Muscle of leg (tissue), 11 donors: ENCODE results near the gene LPCAT1. TPM values are rescaled to one million over a fixed set of nuclear protein-coding genes. Genes with fewer than 3 reads are reported as not detected.
"Not testable (repeated sequence)": the region's sequence is repeated elsewhere in the genome, so short reads cannot be mapped to it uniquely, and the experiment has no call there.

ENCODE experiments used
- DNase-seq: peaks from one replicate; pipeline ENCODE4 v3.0.0; 2013
- H3K27ac ChIP-seq: one replicate; pipeline ENCODE4 v1.5.1; 2013; ENCODE audit warnings: mild to moderate bottlenecking, low read length, control low read depth
- H3K27me3 ChIP-seq: one replicate; pipeline ENCODE4 v1.6.1; 2013; ENCODE audit warnings: low read length; ENCODE audit not compliant: control insufficient read depth, insufficient read depth
- H3K36me3 ChIP-seq: one replicate; pipeline ENCODE4 v1.6.1; 2013; ENCODE audit warnings: low read length; ENCODE audit not compliant: control insufficient read depth, insufficient read depth
- H3K4me1 ChIP-seq: one replicate; pipeline ENCODE4 v1.6.1; 2013; ENCODE audit warnings: low read length; ENCODE audit not compliant: control insufficient read depth, insufficient read depth
- H3K4me3 ChIP-seq: one replicate; pipeline ENCODE4 v1.5.1; 2013; ENCODE audit warnings: low read length, control low read depth
- H3K9me3 ChIP-seq: replicated peaks from 2 replicates; pipeline ENCODE4 v1.6.1; 2013; ENCODE audit warnings: low read depth, low read length; ENCODE audit not compliant: control insufficient read depth
- WGBS: methylation state at CpG from one replicate; pipeline ENCODE4 v1.1.5; 2013; ENCODE audit warnings: missing lambda C conversion rate; ENCODE audit not compliant: insufficient coverage; 5-methylcytosine and 5-hydroxymethylcytosine counted together
- polyA plus RNA-seq, 8 donors: library from polyadenylated mRNA; unstranded; fragments of 120-200 nt; gene quantifications; one replicate each; pipeline versions ENCODE4 v1.2.1 to v1.2.3, GENCODE V29; 2013; ENCODE audit warnings: inconsistent platforms in 1 of 8, low replicate concordance in 1 of 8; ENCODE audit not compliant: insufficient read length in 8 of 8, insufficient read depth in 1 of 8
- total RNA-seq: library from RNA; stranded (reverse); fragments of 120-200 nt; gene quantifications from one replicate; pipeline ENCODE4 v1.2.4, GENCODE V29; 2013

The LPCAT1 gene
- total and polyA plus RNA-seq, 9 donors = 23.6 to 47.6 (median 34.1) TPM

- Histone ChIP-seq H3K4me3 (no peak overlapping the region), H3K9me3 (no peaks in the 10 kb centered on the region), H3K27me3 (no peaks in the 10 kb centered on the region), H3K4me1 (peaks cover 18% of the 10 kb centered on the region), H3K36me3 (peaks cover 20% of the 10 kb centered on the region), H3K27ac (no peak overlapping the region)
- no peak for DNase-seq
- 87% methylated on average over 25 of the region's 30 CpGs for WGBS
Observed at GRCh38 chr5:1508659-1509290, 15.0 kb downstream of the LPCAT1 start.

- no peak for DNase-seq
- H3K36me3 ChIP-seq = peaks cover 20% of the 10 kb centered on the region
- H3K27ac ChIP-seq = no peak overlapping the region
- peaks cover 22% of the 10 kb centered on the region for H3K4me1 ChIP-seq
- 87% methylated on average over 21 of the region's 23 CpGs for WGBS
- no peak overlapping the region for H3K4me3 ChIP-seq
- no peaks in the 10 kb centered on the region for H3K9me3 ChIP-seq
- H3K27me3 ChIP-seq = no peaks in the 10 kb centered on the region
Observed at GRCh38 chr5:1507961-1508658, 15.7 kb downstream of the LPCAT1 start.

DNA sequence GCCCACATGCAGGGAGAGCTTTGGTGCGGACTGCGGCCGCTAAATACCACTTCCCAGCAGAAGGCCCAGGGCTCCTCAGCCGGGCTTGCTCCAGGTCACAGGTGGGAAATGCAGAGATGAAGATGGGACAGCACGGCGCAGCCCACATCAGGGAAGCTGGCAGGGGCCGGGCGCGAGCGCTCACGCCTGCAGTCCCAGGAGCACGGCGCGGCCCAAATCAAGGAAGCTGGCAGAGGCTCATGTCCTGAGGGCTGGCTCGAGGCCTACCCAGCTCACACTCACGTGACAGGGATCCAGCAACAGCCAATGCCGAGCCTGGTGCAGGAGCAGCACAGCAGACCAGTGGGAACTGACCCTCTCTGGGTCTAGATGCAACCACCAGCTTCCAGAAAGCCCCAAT, 16.3 kb downstream of the LPCAT1 start:
- WGBS = 81% methylated on average over 14 of the region's 17 CpGs
- no peak overlapping the region for H3K4me3 ChIP-seq
- DNase-seq = no peak
- H3K9me3 ChIP-seq = no peaks in the 10 kb centered on the region
- H3K36me3 ChIP-seq = peaks cover 20% of the 10 kb centered on the region
- H3K27ac ChIP-seq = no peak overlapping the region
- peaks cover 24% of the 10 kb centered on the region for H3K4me1 ChIP-seq
- no peaks in the 10 kb centered on the region for H3K27me3 ChIP-seq

GRCh38 chr5:1507014-1507375, 16.8 kb downstream of the LPCAT1 start:
- peaks cover 20% of the 10 kb centered on the region for H3K36me3 ChIP-seq
- H3K27me3 ChIP-seq = no peaks in the 10 kb centered on the region
- H3K4me1 ChIP-seq = peaks cover 26% of the 10 kb centered on the region
- WGBS = 89% methylated on average over 9 of the region's 11 CpGs
- H3K4me3 ChIP-seq = no peak overlapping the region
- DNase-seq = no peak
- no peaks in the 10 kb centered on the region for H3K9me3 ChIP-seq
- no peak overlapping the region for H3K27ac ChIP-seq

DNA sequence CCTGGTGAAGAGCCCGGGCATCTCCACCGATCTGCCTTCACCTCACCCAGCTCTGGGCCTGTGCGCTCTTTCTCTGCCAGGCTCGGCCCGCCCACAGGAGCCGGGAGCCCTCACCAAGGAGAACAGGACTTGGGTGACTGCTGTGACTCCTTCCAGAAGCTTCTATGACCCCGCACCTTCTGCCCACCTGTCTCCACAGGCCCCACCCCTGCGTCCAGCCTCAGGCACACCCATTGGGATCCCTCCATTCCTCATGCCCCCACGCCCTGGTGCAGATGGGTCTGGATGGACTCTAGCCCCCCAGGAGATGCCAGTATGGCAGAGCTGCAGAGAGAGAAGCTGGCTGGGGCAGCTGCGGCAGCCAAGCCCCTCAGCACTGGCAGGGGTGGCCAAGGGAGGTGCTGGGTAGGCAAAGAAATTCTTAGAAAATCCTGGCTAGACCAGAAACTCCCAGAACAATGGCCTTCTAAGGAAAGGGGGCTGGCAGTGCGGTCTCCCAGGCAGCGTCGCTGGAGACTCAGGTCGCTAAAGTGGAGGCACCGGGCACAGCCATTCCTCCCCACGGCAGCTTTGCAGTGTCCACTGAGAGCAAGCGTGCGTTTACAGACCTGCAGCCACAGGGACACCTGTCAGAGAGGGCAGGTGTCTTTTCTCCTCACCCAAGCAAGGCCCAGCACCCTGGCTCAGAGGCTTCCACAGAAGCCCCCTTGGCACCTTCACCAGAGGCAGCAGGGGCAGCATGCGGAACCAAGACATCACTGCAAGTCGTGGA, 17.3 kb downstream of the LPCAT1 start:
- Histone ChIP-seq H3K9me3 (no peaks in the 10 kb centered on the region), H3K36me3 (peaks cover 20% of the 10 kb centered on the region), H3K27me3 (no peaks in the 10 kb centered on the region), H3K27ac (no peak overlapping the region), H3K4me3 (no peak overlapping the region), H3K4me1 (peaks cover 29% of the 10 kb centered on the region)
- 74% methylated on average over 18 of the region's 20 CpGs for WGBS
- no peak for DNase-seq

DNA sequence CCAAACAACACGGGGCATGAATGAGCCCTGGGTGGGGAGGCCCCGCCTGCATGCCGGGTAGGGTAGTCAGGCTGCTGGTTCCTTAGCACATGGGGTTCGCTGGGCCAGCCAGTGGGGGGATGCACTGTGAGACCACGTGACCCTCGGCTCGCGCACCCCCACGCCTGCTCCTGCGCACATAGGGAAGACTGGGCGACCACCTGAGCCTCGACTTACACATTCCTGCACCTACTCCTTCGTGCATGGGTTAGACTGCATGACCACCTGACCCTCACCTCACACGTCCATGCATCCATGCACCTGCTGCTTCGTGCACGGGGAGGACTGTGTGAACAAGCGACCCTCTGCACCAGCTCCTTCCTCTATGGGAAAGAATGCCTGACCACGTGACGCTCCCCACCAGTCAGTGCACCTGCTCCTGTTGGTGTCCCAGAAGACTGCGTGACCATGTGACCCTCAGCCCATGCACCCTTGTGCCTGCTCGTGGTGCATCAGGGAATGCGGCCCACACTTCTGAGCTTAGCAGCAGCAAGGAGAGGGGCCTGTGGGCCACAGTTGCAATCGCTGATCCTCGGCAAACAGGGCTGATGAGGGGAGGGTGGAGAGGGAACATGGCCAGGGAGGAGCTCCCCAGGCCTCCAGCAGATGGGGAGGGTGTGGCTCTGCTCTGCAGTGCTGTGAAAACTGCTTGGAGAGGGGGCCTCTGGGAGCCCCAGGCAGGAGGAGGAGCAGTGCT, 18.1 kb downstream of the LPCAT1 start:
- peak; percentile 77 for DNase-seq
- peaks cover 17% of the 10 kb centered on the region for H3K36me3 ChIP-seq
- WGBS = 61% methylated on average over 24 of the region's 24 CpGs
- no peak overlapping the region for H3K4me3 ChIP-seq
- peaks cover 36% of the 10 kb centered on the region for H3K4me1 ChIP-seq
- no peaks in the 10 kb centered on the region for H3K27me3 ChIP-seq
- no peaks in the 10 kb centered on the region for H3K9me3 ChIP-seq
- no peak overlapping the region for H3K27ac ChIP-seq

DNA sequence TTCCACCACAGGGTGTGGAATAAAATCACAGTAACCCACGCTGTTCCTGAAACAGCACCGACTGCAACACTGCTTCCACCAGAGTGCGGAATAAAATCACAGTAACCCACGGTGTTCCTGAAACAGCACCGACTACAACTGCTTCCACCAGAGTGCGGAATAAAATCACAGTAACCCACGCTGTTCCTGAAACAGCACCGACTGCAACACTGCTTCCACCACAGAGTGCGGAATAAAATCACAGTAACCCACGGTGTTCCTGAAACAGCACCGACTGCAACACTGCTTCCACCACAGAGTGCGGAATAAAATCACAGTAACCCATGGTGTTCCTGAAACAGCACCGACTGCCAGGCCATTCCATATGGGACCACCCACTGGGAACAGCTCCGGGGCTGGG, 18.7 kb downstream of the LPCAT1 start:
- H3K9me3 ChIP-seq, H3K27ac ChIP-seq, H3K4me3 ChIP-seq, DNase-seq, H3K27me3 ChIP-seq: not testable (repeated sequence)
- Histone ChIP-seq H3K36me3 (peaks cover 15% of the 10 kb centered on the region), H3K4me1 (peaks cover 41% of the 10 kb centered on the region)
- WGBS = 58% methylated on average over 12 of the region's 14 CpGs

DNA sequence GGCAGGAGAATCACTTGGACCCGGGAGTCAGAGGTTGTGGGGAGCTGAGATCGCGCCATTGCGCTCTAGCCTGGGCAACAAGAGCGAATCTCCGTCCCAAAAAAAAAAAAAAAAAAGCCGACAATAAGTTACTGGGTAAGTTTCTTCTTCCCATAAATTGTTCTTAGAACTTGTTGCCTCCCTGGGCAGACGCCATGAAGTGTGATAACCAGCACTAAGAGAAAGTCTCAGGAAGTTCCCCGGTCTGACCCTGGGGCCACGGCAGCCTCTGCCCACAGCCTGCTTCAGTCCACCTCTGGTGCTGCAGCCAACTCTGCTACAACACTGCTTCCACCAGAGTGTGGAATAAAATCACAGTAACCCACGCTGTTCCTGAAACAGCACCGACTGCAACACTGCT, 19.1 kb downstream of the LPCAT1 start:
- no peaks in the 10 kb centered on the region for H3K27me3 ChIP-seq
- WGBS = 72% methylated on average over 4 of the region's 12 CpGs
- H3K9me3 ChIP-seq = no peaks in the 10 kb centered on the region
- peaks cover 45% of the 10 kb centered on the region for H3K4me1 ChIP-seq
- H3K4me3 ChIP-seq = no peak overlapping the region
- no peak for DNase-seq
- peaks cover 15% of the 10 kb centered on the region for H3K36me3 ChIP-seq
- H3K27ac ChIP-seq = no peak overlapping the region

GRCh38 chr5:1504069-1504595, 19.6 kb downstream of the LPCAT1 start:
- Histone ChIP-seq H3K36me3 (peaks cover 15% of the 10 kb centered on the region), H3K4me1 (peaks cover 50% of the 10 kb centered on the region), H3K27ac (peak overlapping the region; percentile 3), H3K4me3 (no peak overlapping the region), H3K9me3 (no peaks in the 10 kb centered on the region), H3K27me3 (no peaks in the 10 kb centered on the region)
- WGBS = 80% methylated on average over 9 of the region's 14 CpGs
- no peak for DNase-seq
